Glomerular visceral epithelial cell (primary cell): Measurements from ENCODE around the gene UCN3.
"Not testable (repeated sequence)": the region's sequence is repeated elsewhere in the genome, so short reads cannot be mapped to it uniquely, and the experiment has no call there.

Source experiments
- DNase-seq: peaks from one replicate; pipeline ENCODE4 v3.0.0-alpha.2; 2016; ENCODE audit errors: extremely low spot score

The UCN3 gene

DNA sequence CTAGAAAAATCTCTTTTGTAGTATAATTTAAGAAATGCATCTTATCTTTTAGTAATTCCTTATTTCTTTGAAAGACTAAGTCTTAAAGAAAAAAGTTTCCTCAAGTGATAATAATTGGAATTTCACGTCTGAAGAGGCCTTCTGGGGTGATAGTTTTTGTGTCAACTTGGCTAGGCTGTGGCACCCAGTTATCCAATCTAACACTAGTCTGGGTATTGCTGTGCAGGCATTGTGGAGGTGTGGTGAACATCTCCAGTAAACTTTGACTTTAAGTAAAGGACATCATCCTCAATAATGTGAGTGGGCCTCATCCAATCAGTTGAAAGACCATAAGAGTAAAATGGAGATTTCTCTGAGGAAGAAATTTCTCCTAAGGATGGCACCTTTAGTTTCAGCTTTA lies 42.2 kb downstream of the UCN3 start:
- DNase-seq: no peak

DNA sequence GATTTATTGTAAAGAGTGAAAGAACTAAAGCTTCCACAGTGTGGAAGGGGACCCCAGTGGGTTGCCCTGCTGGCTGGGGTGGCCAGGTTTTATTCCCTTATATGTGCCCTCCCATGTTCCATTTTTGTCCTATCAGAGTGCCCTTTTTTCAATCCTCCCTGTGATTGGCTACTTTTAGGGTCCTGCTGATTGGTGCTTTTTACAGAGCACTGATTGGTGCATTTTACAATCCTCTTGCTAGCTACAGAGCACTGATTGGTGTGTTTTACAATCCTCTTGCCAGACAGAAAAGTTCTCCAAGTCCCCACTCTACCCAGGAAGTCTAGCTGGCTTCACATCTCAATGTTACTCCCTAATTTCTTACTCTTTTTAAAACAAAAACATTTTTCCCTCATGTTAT lies 46.0 kb downstream of the UCN3 start:
- not testable (repeated sequence) for DNase-seq

DNA sequence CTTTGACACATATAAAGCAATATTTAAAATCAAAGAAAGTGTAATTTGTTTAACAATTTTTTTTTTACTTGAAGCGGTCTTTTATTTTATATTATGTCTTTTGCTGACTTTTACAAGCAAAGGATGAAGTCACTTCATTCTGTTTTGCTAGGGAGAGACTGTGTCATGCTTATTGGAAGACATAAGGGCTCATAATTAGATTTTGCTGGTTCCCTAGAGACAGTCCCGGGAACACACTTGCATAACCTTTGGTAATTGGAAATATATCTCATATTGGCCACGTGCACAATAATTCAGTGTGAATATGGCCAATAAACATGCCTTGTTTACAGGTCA lies 47.1 kb downstream of the UCN3 start:
- DNase-seq: no peak

DNA sequence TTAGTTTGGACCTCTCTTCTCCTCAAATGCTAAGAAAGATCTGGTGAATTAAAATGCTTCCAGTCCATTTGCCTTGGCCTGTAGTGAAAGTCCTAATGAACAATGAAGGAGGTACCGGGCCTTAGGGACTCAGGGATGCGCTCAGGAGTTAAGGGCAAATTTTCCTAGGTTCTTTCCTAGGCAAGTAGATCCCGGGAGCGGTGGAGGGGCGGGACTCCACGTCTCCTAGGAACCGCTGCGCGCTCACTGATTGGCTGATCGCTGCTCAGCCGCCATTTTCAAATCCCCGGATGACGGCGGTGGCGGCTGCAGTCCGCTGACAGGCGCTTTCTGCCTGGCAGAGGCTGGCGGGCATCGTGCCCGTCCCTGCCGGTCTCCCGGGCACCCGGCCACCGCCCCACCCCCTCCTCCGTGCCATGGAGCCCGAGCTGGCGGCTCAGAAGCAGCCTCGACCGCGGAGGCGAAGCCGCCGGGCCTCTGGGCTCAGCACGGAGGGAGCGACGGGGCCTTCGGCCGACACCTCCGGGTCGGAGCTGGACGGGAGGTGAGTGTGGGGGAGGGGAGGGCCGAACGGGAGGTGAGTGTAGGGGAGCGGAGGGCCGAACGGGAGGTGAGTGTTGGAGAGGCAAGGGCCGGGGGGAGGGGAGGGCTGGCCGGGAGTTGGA lies 47.6 kb downstream of the UCN3 start, which contains the start of gene NET1:
Gene NET1, plus strand, starts transcription at position 281 of the 665 bp plus-strand sequence. Its CDS starts 136 bp downstream, at position 417.
- DNase-seq: peak; percentile 93

DNA sequence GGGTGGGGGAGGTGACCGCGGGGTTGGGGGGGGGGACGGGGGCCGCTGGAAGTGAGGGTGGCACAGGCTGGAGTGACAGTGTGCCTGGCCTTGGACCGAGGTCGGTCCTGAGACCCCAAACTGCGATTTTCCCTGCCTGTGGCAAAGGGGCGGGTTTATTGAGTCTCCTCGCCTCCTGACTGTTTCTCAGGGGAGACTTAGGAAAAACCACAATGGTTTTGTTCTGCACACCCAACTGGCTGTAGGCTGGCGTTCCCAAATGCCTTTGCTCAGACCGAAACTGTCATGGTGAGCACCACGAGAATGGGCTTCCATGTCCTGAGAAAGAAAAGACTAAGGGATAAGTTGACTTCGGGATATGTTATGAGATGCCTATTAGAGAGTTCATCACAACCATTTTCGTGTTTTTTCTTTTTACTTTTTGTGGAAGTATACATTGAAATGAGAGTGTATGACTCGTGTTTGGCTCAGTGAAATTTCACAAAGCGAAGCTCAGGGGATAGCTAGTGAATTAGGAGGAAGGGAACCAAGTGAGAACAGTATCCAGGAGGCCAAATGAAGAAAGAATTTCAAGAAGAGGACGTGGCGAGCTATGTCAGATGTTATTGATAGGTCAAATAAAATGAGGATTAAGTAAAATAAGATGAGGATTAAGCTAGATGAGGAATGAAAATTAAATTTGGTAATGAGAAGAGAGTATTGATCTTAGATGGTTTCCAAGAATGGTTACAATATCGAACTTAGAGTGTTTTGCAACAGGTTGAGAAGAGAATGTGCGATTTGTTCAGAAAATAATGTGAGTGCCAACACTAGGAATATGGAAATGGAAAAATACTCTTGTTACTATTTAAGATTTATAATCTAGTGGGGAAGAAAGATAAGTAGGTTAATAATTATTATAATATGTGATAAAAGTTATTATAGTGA lies 48.5 kb downstream of the UCN3 start:
- DNase-seq: peak; percentile 60

DNA sequence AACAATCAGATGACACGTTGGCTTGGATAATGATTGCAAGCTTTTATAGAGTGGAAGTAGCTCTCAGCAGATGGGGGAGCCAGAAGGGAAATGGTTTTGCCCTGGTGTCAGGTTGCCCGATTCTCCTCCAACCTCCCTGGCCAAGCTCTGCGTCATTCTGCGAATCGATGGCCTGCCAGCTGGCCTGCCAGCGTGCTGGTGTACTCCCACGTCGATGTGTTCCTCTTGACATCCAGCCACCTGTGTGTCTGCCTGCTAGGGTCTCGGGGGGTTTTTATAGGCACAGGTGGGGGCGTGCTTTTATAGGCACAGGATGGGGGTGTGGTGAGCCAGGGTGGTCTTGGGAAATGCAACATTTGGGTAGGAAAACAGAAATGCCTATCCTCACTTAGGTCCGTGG lies 52.2 kb downstream of the UCN3 start:
- DNase-seq: no peak

DNA sequence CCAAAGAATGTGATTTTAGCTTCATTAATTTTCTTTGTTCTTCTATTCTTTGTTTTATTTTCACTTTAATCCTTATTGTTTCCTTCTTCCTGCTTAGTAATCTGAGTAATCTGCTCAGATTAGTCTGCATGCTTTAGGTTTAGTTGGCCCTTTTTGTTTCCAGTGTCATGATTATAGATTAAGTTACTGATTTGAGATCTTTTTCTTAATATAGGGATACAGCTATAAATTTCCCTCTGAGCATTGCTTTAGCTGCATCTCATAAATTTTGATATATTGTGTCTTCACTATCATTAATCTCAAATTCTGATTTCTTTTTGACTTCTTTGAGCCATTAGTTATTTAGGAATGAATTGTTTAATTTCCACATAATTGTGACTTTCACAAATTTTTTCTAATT lies 53.8 kb downstream of the UCN3 start:
- DNase-seq: no peak

DNA sequence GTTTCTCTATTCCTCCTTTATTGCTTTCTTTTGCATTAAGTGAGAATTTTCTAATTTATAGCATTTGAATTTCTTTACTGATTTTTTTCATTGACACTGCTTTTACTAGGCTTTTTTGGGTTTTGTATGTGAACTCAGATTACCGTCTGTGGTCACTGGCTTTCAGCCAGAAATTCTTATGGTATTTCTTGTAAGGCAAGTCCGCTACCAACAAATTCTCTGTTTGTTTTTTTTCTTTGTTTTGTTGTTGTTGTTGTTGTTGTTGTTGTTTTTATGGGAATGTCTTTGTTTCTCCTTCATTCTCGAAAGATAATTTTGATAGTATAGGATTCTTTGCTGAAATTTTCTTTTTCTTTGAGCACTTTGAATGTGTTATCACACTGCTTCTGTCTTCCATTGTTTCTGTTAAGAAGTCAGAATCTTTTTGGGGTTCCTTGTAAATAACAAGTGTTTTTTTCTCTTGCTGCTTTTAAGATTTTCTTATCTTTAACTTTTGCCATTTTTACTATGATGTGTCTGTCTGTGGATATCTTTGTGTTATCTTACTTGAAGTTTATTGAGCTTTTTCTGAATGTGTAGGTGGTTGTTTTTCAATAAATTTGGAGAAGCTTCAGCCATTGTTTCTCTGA lies 54.8 kb downstream of the UCN3 start:
- DNase-seq: no peak

DNA sequence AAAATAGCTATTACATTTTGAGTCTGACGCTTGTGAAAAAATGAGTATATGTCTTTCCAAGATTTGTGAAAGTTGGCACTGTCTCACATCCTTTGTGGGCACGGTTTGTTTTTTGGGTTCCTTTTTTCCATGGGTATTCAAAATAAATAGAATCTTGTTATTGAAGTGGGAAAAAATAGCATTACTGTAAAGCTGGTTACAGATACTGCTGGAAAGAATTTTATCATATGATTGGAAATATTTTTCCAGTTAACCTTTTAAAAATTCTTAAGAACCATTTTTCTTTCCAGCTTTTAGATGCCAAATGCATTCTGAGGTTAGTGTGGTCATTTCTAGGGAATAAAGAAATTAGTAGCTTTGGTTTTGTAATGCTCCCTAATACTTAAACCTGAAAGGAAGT lies 59.0 kb downstream of the UCN3 start:
- DNase-seq: no peak
